SK-N-SH treated with all-trans-retinoic acid at 6 μM for 48 hours (cell line): ENCODE measurements around the gene INSYN2B.

Source experiments
- ATAC-seq: fragments of 200-7000 bp; cut with Tn5 transposase; 3 replicates; pipeline ENCODE4 v1.9.1; 2020; ENCODE audit warnings: mild to moderate bottlenecking, moderate library complexity
- ARNTL ChIP-seq: fragments of 450-650 bp; formaldehyde crosslinking; IDR thresholded peaks from 2 replicates; pipeline ENCODE4 v1.5.0; 2020; ENCODE audit warnings: low read depth, mild to moderate bottlenecking, moderate library complexity, borderline replicate concordance
- BACH2 ChIP-seq: fragments of 250-450 bp; sonication (Bioruptor Pico); IDR thresholded peaks from 2 replicates; pipeline ENCODE4 v1.9.0; 2021; ENCODE audit warnings: mild to moderate bottlenecking, borderline replicate concordance
- CREB5 ChIP-seq: fragments of 250-450 bp; sonication (Bioruptor Pico); IDR thresholded peaks from 2 replicates; pipeline ENCODE4 v1.5.1; 2020; ENCODE audit warnings: low read depth, mild to moderate bottlenecking, moderate library complexity
- CSDC2 ChIP-seq: fragments of 250-450 bp; sonication (Bioruptor Pico); IDR thresholded peaks from 2 replicates; pipeline ENCODE4 v1.5.0; 2020; ENCODE audit warnings: mild to moderate bottlenecking, moderate library complexity
- CSRNP3 ChIP-seq: fragments of 250-450 bp; sonication (Bioruptor Pico); IDR thresholded peaks from 2 replicates; pipeline ENCODE4 v1.5.1; 2021; ENCODE audit warnings: mild to moderate bottlenecking, moderate library complexity
- ESRRG ChIP-seq: fragments of 250-450 bp; sonication (Bioruptor Pico); IDR thresholded peaks from 2 replicates; pipeline ENCODE4 v1.6.1; 2021; ENCODE audit warnings: mild to moderate bottlenecking
- GLIS3 ChIP-seq: fragments of 250-450 bp; sonication (Bioruptor Pico); IDR thresholded peaks from 2 replicates; pipeline ENCODE4 v1.5.0; 2020; ENCODE audit warnings: mild to moderate bottlenecking, moderate library complexity
- ISL1 ChIP-seq: fragments of 250-450 bp; sonication (Bioruptor Pico); IDR thresholded peaks from 2 replicates; pipeline ENCODE4 v2.1.2; 2022; ENCODE audit warnings: mild to moderate bottlenecking, moderate library complexity
- OSR1 ChIP-seq: fragments of 250-450 bp; sonication (Bioruptor Pico); IDR thresholded peaks from 2 replicates; pipeline ENCODE4 v1.8.0; 2022; ENCODE audit warnings: moderate library complexity, mild to moderate bottlenecking, inconsistent platforms
- PATZ1 ChIP-seq: fragments of 250-450 bp; sonication (Bioruptor Pico); IDR thresholded peaks from 2 replicates; pipeline ENCODE4 v1.8.0; 2020; ENCODE audit warnings: mild to moderate bottlenecking, moderate library complexity, borderline replicate concordance
- POU6F1 ChIP-seq: fragments of 250-450 bp; sonication (Bioruptor Pico); IDR thresholded peaks from 2 replicates; pipeline ENCODE4 v1.8.0; 2021; ENCODE audit warnings: low read depth, mild to moderate bottlenecking, moderate library complexity, borderline replicate concordance
- PPARA ChIP-seq: fragments of 250-450 bp; sonication (Bioruptor Pico); IDR thresholded peaks from 2 replicates; pipeline ENCODE4 v1.5.0; 2020; ENCODE audit warnings: mild to moderate bottlenecking, borderline replicate concordance
- RARB ChIP-seq: fragments of 250-450 bp; sonication (Bioruptor Pico); IDR thresholded peaks from 2 replicates; pipeline ENCODE4 v1.8.0; 2021; ENCODE audit warnings: mild to moderate bottlenecking, moderate library complexity
- SNAI2 ChIP-seq: fragments of 250-450 bp; sonication (Bioruptor Pico); IDR thresholded peaks from 2 replicates; pipeline ENCODE4 v1.5.0; 2020; ENCODE audit warnings: mild to moderate bottlenecking, moderate library complexity
- TCF4 ChIP-seq: fragments of 250-450 bp; sonication (Bioruptor Pico); IDR thresholded peaks from 2 replicates; pipeline ENCODE4 v1.8.0; 2021; ENCODE audit warnings: mild to moderate bottlenecking, moderate library complexity, borderline replicate concordance
- TOX ChIP-seq: fragments of 250-450 bp; sonication (Bioruptor Pico); IDR thresholded peaks from 2 replicates; pipeline ENCODE4 v1.8.0; 2021; ENCODE audit warnings: mild to moderate bottlenecking, moderate library complexity, borderline replicate concordance
- TSHZ2 ChIP-seq: fragments of 250-450 bp; sonication (Bioruptor Pico); IDR thresholded peaks from 2 replicates; pipeline ENCODE4 v1.5.0; 2020; ENCODE audit warnings: mild to moderate bottlenecking, moderate library complexity
- ZC3H10 ChIP-seq: fragments of 250-450 bp; sonication (Bioruptor Pico); IDR thresholded peaks from 2 replicates; pipeline ENCODE4 v1.5.1; 2021; ENCODE audit warnings: mild to moderate bottlenecking, moderate library complexity
- ZFP3 ChIP-seq: fragments of 250-450 bp; sonication (Bioruptor Pico); IDR thresholded peaks from 2 replicates; pipeline ENCODE4 v1.5.0; 2020; ENCODE audit warnings: mild to moderate bottlenecking, moderate library complexity
- ZFP30 ChIP-seq: fragments of 450-650 bp; formaldehyde crosslinking; IDR thresholded peaks from 2 replicates; pipeline ENCODE4 v1.5.0; 2022; ENCODE audit warnings: mild to moderate bottlenecking, moderate library complexity
- ZNF565 ChIP-seq: fragments of 450-650 bp; formaldehyde crosslinking; conservative IDR thresholded peaks from 2 replicates; pipeline ENCODE4 v1.5.0; 2020; ENCODE audit warnings: low read depth, mild to moderate bottlenecking, moderate library complexity
- ZNF70 ChIP-seq: fragments of 450-650 bp; formaldehyde crosslinking; IDR thresholded peaks from 2 replicates; pipeline ENCODE4 v1.5.0; 2020; ENCODE audit warnings: mild to moderate bottlenecking, moderate library complexity
- ZNF8 ChIP-seq: fragments of 450-650 bp; formaldehyde crosslinking; IDR thresholded peaks from 2 replicates; pipeline ENCODE4 v1.5.0; 2020; ENCODE audit warnings: mild to moderate bottlenecking, moderate library complexity

The INSYN2B gene

GRCh38 chr5:169941542-169941941 lies 38.8 kb downstream of the INSYN2B start:
- TF ChIP-seq PATZ1 (no peak), ZFP30 (CRISPR knock-in tag) (no peak), CREB5 (CRISPR knock-in tag) (no peak), TSHZ2 (no peak), ZC3H10 (no peak), ZNF8 (no peak), SNAI2 (CRISPR knock-in tag) (no peak), TOX (CRISPR knock-in tag) (no peak), BACH2 (no peak), TCF4 (no peak), POU6F1 (CRISPR knock-in tag) (no peak), ZFP3 (no peak), OSR1 (CRISPR knock-in tag) (no peak), CSDC2 (CRISPR knock-in tag) (no peak), ISL1 (no peak)
- no peak for ATAC-seq

- TF ChIP-seq OSR1 (CRISPR knock-in tag) (no peak), ESRRG (CRISPR knock-in tag) (no peak), ZNF8 (no peak), GLIS3 (CRISPR knock-in tag) (no peak)
- no peak for ATAC-seq
Measured at GRCh38 chr5:169939731-169940130, 40.6 kb downstream of the INSYN2B start.

GRCh38 chr5:169938439-169938838 lies 41.9 kb downstream of the INSYN2B start:
- TF ChIP-seq ESRRG (CRISPR knock-in tag), result no peak
- TF ChIP-seq TSHZ2, result no peak
- TF ChIP-seq ZNF8, result no peak
- TF ChIP-seq ISL1, result no peak
- no peak for TF ChIP-seq CREB5 (CRISPR knock-in tag)
- TF ChIP-seq ZNF565, result no peak
- no peak for TF ChIP-seq SNAI2 (CRISPR knock-in tag)
- no peak for TF ChIP-seq RARB (CRISPR knock-in tag)
- TF ChIP-seq ZC3H10, result no peak
- no peak for TF ChIP-seq ARNTL (CRISPR knock-in tag)
- TF ChIP-seq ZNF70, result no peak
- no peak for TF ChIP-seq CSRNP3 (CRISPR knock-in tag)
- no peak for TF ChIP-seq PPARA
- no peak for ATAC-seq
